CD4-positive, alpha-beta T cell (primary cell): Measurements from ENCODE around the gene SURF2. TPM values are rescaled to one million over a fixed set of nuclear protein-coding genes. Genes with fewer than 3 reads are reported as not detected.
"Not testable (repeated sequence)": the region's sequence is repeated elsewhere in the genome, so short reads cannot be mapped to it uniquely, and the experiment has no call there.

Experiments used
- ATAC-seq: fragments of 200-7000 bp; cut with Tn5 transposase; one replicate; pipeline ENCODE4 v1.10.0; 2022; ENCODE audit warnings: mild to moderate bottlenecking; ENCODE audit not compliant: poor library complexity
- CTCF ChIA-PET: fragments of 350-600 bp; sonication (Branson Sonifier 250); formaldehyde crosslinking; loops from one replicate; lab custom pipeline; 2021; ENCODE audit warnings: antibody characterized with exemption, inconsistent platforms; lab: Charles Lee
- POLR2A ChIA-PET: fragments of 350-600 bp; sonication (Branson Sonifier 250); formaldehyde crosslinking; loops from one replicate; lab custom pipeline; 2021; ENCODE audit warnings: antibody characterized with exemption, inconsistent platforms; lab: Charles Lee
- DNase-seq, 14 experiments: peaks; one replicate each; pipeline ENCODE4 v3.0.0-alpha.2; 2013 to 2020; ENCODE audit warnings: mixed read lengths in 2 of 14
- H3K27ac ChIP-seq, 2 donors: one replicate each; pipeline versions ENCODE4 v1.5.1 to v1.7.0; 2013; ENCODE audit warnings: low read length in 2 of 2, low read depth in 1 of 2, mild to moderate bottlenecking in 1 of 2
- H3K27me3 ChIP-seq, 2 experiments: 1 replicate in 1 of 2; 2 replicates in 1 of 2; pipeline versions ENCODE4 v1.6.1 to v1.7.0; 2013; ENCODE audit warnings: low read length in 2 of 2, control low read depth in 1 of 2, mild to moderate bottlenecking in 1 of 2, moderate library complexity in 1 of 2; ENCODE audit not compliant: insufficient read depth in 2 of 2, control insufficient read depth in 1 of 2
- H3K36me3 ChIP-seq: one replicate; pipeline ENCODE4 v1.6.1; 2013; ENCODE audit warnings: low read length, control low read depth; ENCODE audit not compliant: insufficient read depth
- H3K4me1 ChIP-seq: one replicate; pipeline ENCODE4 v1.6.1; 2013; ENCODE audit warnings: low read length, control low read depth; ENCODE audit not compliant: insufficient read depth
- H3K4me3 ChIP-seq: one replicate; pipeline ENCODE4 v1.5.1; 2013; ENCODE audit warnings: mild to moderate bottlenecking, low read length, moderate library complexity
- H3K9me3 ChIP-seq, 2 experiments: 1 replicate in 1 of 2; 2 replicates in 1 of 2; pipeline versions ENCODE4 v1.6.1 to v1.7.0; 2013; ENCODE audit warnings: low read length in 2 of 2, mild to moderate bottlenecking in 2 of 2, control low read depth in 1 of 2, moderate library complexity in 1 of 2; ENCODE audit not compliant: control insufficient read depth in 1 of 2, insufficient read depth in 1 of 2
- H3K27ac Mint-ChIP-seq: one replicate; pipeline ENCODE4 v1.8.0; 2020; ENCODE audit warnings: mixed read lengths
- H3K27me3 Mint-ChIP-seq: one replicate; pipeline ENCODE4 v1.8.0; 2021; ENCODE audit warnings: mixed read lengths
- H3K36me3 Mint-ChIP-seq: one replicate; pipeline ENCODE4 v1.8.0; 2021; ENCODE audit warnings: low read depth, mixed read lengths
- H3K4me1 Mint-ChIP-seq: one replicate; pipeline ENCODE4 v1.8.0; 2021; ENCODE audit warnings: low read depth, mixed read lengths
- H3K4me3 Mint-ChIP-seq: one replicate; pipeline ENCODE4 v1.8.0; 2020; ENCODE audit warnings: mild to moderate bottlenecking, mixed read lengths
- H3K9me3 Mint-ChIP-seq: one replicate; pipeline ENCODE4 v1.8.0; 2020; ENCODE audit warnings: mixed read lengths
- intact Hi-C, 2 experiments: fragments of 100-400 bp; cut with DNase I in 1 of 2; cut with micrococcal nuclease in 1 of 2; formaldehyde crosslinking; loops; one replicate each; pipeline versions ENCODE4 v1.15.1 to v1.9.0; 2023 to 2025; cut with DNase I, micrococcal nuclease
- total RNA-seq, 174 experiments: library from RNA in 2 of 174; stranded (reverse) in 2 of 174; gene quantifications; one replicate each; pipeline ENCODE4 v1.2.3 and lab custom pipeline; 2021 to 2026
- TF ChIP-seq, protein P1 (sequence below): fragments of 200-600 bp; IDR thresholded peaks from one replicate; pipeline ENCODE4 v1.8.0; 2022; ENCODE audit warnings: antibody characterized with exemption, mild to moderate bottlenecking

The SURF2 gene
- total RNA-seq, 2 experiments from 2014 or later, result 12.7 TPM

DNA sequence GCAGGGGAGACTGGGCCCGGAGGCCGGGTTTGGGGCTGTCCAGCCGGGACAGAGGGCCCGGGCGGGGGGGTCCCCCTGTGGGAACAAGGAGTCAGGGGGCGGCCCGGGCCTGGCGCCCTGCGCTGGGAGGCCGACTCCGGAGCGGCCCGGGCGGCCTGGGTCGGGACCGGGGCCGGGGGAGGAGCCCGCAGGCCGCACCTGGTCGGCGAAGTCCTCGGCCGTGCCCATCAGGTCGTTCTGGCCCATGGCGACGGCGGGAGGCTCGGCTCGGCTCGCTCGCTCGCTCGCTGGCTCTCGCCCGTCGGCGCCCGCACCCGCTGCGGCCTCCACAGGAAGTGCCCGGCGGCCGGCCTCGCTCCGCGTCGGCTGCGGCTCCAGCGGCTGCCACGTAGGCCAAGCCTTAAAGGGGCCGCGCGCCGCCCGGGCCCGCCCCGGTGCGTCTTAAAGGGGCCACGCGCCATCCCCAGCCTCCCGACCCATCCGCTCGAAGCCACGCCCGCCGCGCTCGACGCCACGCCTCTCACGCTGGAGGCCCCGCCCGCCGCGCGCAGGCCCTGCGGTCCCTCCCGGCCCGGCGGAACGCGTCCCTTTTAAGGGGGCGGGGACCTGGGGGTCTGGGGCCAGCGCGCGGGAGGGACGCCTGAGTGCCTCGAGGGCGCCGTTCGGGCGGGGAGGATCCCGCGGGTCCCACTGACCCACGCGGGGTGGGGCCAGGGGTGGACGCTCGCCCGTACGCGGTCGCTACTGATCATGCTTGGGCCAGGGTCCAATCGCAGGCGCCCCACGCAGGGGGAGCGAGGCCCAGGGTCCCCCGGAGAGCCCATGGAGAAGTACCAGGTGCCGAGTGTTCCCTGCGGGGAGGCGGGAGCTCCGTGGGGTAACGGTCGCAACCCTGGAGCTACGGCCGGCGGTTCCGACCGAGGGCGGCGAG is 19.6 kb downstream of the SURF2 start, which contains the start of the genes STKLD1 and SURF4:
Gene STKLD1, plus strand, starts transcription at position 643 of the 931 bp plus-strand sequence. Its CDS starts 108 bp downstream, at position 751.
Gene SURF4, minus strand, starts transcription at position 337 of the 931 bp plus-strand sequence. Its CDS starts 91 bp downstream, at position 246.
- no peaks in the 10 kb centered on the region for H3K27me3 ChIP-seq

DNA sequence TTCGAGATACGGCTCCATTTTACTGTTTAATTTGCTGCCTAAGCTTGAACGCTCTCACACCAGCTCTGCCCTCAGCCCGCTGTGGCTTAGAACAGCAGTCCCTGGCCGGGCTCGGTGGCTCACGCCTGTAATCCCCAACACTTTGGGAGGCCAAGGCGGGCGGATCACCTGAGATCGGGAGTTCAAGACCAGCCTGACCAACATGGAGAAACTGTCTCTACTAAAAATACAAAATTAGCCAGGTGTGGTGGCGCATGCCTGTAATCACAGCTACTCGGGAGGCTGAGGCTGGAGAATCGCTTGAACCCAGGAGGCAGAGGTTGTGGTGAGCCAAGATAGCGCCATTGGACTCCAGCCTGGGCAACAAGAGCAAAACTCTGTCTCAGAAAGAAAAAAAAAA is 20.9 kb downstream of the SURF2 start:
- H3K4me3 ChIP-seq, H3K9me3 Mint-ChIP-seq, H3K27ac ChIP-seq, H3K27me3 Mint-ChIP-seq, H3K9me3 ChIP-seq, ATAC-seq, DNase-seq, H3K27me3 ChIP-seq: not testable (repeated sequence)
- CTCF ChIA-PET, result interaction anchor here (1.0 to 2.5 kb wide), 2 partner anchors 21 to 29 kb away, joined by 3 to 7 read pairs; partner anchors contain the start of genes MED22, RPL7A, SURF1 and SURF2
- intact Hi-C loops, result loop anchor here in 1 of 2 experiments (5.0 kb wide), 2 partner anchors 40 to 85 kb away; partner anchors contain the start of gene REXO4
- POLR2A ChIA-PET, result interaction anchor here (0.6 to 8.7 kb wide), 5 partner anchors 20 to 42 kb away, joined by 3 to 109 read pairs (median 16); partner anchors contain the start of genes MED22, REXO4, RPL7A and SURF1
- H3K4me1 Mint-ChIP-seq, result peaks cover 28% of the 10 kb centered on the region
- peak overlapping the region; percentile 55 for H3K27ac Mint-ChIP-seq
- H3K36me3 Mint-ChIP-seq, result peaks cover 13% of the 10 kb centered on the region
- peak overlapping the region; percentile 76 for H3K4me3 Mint-ChIP-seq
- Histone ChIP-seq H3K36me3 (peaks cover 12% of the 10 kb centered on the region), H3K4me1 (peaks cover 40% of the 10 kb centered on the region)

More for the DNA sequence above, 19.6 kb downstream of the SURF2 start, which contains the start of the genes STKLD1 and SURF4:
- H3K4me1 Mint-ChIP-seq, result peaks cover 40% of the 10 kb centered on the region
- Histone ChIP-seq H3K27ac (peak within 1 kb of the TSS; percentile 81 to 84), H3K4me1 (peaks cover 53% of the 10 kb centered on the region), H3K9me3 (no peaks in the 10 kb centered on the region), H3K4me3 (peak within 1 kb of the TSS; percentile 73), H3K36me3 (peaks cover 12% of the 10 kb centered on the region)
- DNase-seq (peak; percentile 84 to 97 (median 94)), ATAC-seq (peak; percentile 74)
- H3K27ac Mint-ChIP-seq, result peak within 1 kb of the TSS; percentile 98
- peak within 1 kb of the TSS; percentile 96 for H3K4me3 Mint-ChIP-seq
- peaks cover 19% of the 10 kb centered on the region for H3K36me3 Mint-ChIP-seq
- TF ChIP-seq, protein P1, sequence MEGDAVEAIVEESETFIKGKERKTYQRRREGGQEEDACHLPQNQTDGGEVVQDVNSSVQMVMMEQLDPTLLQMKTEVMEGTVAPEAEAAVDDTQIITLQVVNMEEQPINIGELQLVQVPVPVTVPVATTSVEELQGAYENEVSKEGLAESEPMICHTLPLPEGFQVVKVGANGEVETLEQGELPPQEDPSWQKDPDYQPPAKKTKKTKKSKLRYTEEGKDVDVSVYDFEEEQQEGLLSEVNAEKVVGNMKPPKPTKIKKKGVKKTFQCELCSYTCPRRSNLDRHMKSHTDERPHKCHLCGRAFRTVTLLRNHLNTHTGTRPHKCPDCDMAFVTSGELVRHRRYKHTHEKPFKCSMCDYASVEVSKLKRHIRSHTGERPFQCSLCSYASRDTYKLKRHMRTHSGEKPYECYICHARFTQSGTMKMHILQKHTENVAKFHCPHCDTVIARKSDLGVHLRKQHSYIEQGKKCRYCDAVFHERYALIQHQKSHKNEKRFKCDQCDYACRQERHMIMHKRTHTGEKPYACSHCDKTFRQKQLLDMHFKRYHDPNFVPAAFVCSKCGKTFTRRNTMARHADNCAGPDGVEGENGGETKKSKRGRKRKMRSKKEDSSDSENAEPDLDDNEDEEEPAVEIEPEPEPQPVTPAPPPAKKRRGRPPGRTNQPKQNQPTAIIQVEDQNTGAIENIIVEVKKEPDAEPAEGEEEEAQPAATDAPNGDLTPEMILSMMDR, result no peak
- no peaks in the 10 kb centered on the region for H3K9me3 Mint-ChIP-seq
- H3K27me3 Mint-ChIP-seq, result no peaks in the 10 kb centered on the region
- ChIA-PET POLR2A (interaction anchor here (0.9 to 8.7 kb wide), 7 partner anchors 11 to 84 kb away, joined by 3 to 109 read pairs (median 16); partner anchors contain the start of genes CACFD1, MED22, REXO4 and RPL7A), CTCF (interaction anchor here (0.6 to 2.5 kb wide), 2 partner anchors 14 to 20 kb away, joined by 3 to 7 read pairs; partner anchors contain the start of genes SURF1 and SURF2)
- intact Hi-C loops, result loop anchor here in 1 of 2 experiments (1.0 to 5.0 kb wide), 4 partner anchors 20 to 86 kb away; partner anchors contain the start of genes REXO4, SURF1, SURF2 and SURF6

DNA sequence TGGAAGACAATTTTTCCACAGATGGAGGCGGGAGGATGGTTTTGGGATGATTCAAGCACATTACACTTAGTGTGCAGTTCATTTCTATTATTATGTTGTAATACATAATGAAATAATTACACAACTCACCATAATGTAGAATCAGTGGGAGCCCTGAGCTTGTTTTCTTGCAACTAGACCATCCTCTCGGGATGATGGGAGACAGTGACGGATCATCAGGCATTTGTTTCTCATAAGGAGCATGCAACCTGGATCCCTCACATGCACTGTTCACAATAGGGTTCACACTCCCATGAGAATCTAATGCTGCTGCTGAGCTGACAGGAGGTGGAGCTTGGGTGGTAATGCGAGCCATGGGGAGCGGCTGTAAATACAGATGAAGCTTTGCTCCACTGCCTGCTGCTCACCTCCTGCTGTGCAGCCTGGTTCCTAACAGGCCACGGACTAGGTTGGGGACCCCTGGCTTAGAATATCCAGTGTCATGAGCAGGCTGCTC is 21.4 kb downstream of the SURF2 start:
- intact Hi-C loops, result loop anchor here in 1 of 2 experiments (5.0 kb wide), 2 partner anchors 40 to 85 kb away; partner anchors contain the start of gene REXO4
- H3K9me3 ChIP-seq, result no peaks in the 10 kb centered on the region
- H3K4me1 ChIP-seq, result peaks cover 36% of the 10 kb centered on the region
- DNase-seq (no peak), ATAC-seq (no peak)
- TF ChIP-seq, protein P1, result no peak
- H3K36me3 ChIP-seq, result peaks cover 12% of the 10 kb centered on the region
- ChIA-PET POLR2A (interaction anchor here (2.2 to 2.4 kb wide), 2 partner anchors 30 to 43 kb away, joined by 16 to 26 read pairs; partner anchors contain the start of genes MED22, RPL7A and SURF6), CTCF (interaction anchor here (1.0 to 2.5 kb wide), 2 partner anchors 22 to 30 kb away, joined by 3 to 7 read pairs; partner anchors contain the start of genes MED22, RPL7A, SURF1 and SURF2)
- Mint-ChIP-seq H3K4me1 (peaks cover 23% of the 10 kb centered on the region), H3K27me3 (no peaks in the 10 kb centered on the region), H3K36me3 (peaks cover 9% of the 10 kb centered on the region), H3K4me3 (peak overlapping the region; percentile 11), H3K9me3 (no peaks in the 10 kb centered on the region), H3K27ac (no peak overlapping the region)
- H3K27ac ChIP-seq, result no peak overlapping the region
- H3K27me3 ChIP-seq, result no peaks in the 10 kb centered on the region
- H3K4me3 ChIP-seq, result no peak overlapping the region
